Activated CD4-positive, alpha-beta T cell treated with anti-CD3 and anti-CD28 coated beads, Interleukin-2, amount 10 ng/mL, durations not matched to agents 7 days and 5 days (primary cell): Measurements from ENCODE around the gene TKFC. TPM values are rescaled to one million over a fixed set of nuclear protein-coding genes. Genes with fewer than 3 reads are reported as not detected.
A peak's percentile ranks its signal among the peaks of the same experiment; 100 is the strongest.

Experiments used
- CTCF ChIA-PET: fragments of 350-600 bp; sonication (Branson Sonifier 250); formaldehyde crosslinking; loops from one replicate; lab custom pipeline; 2021; ENCODE audit warnings: antibody characterized with exemption; lab: Charles Lee
- POLR2A ChIA-PET: fragments of 350-600 bp; sonication (Branson Sonifier 250); formaldehyde crosslinking; loops from one replicate; lab custom pipeline; 2021; ENCODE audit warnings: antibody characterized with exemption; lab: Charles Lee
- DNase-seq: peaks from one replicate; pipeline ENCODE4 v3.0.0-alpha.2; 2020
- H3K27ac Mint-ChIP-seq: one replicate; pipeline ENCODE4 v1.8.0; 2021; ENCODE audit warnings: mild to moderate bottlenecking, moderate library complexity, mixed read lengths
- H3K27me3 Mint-ChIP-seq: one replicate; pipeline ENCODE4 v1.8.0; 2021; ENCODE audit warnings: mixed read lengths
- H3K36me3 Mint-ChIP-seq: one replicate; pipeline ENCODE4 v1.8.0; 2021; ENCODE audit warnings: low read depth, mixed read lengths
- H3K4me1 Mint-ChIP-seq: one replicate; pipeline ENCODE4 v1.8.0; 2021; ENCODE audit warnings: mixed read lengths
- H3K4me3 Mint-ChIP-seq: one replicate; pipeline ENCODE4 v1.8.0; 2021; ENCODE audit warnings: mild to moderate bottlenecking, moderate library complexity, mixed read lengths
- H3K9me3 Mint-ChIP-seq: one replicate; pipeline ENCODE4 v1.8.0; 2021; ENCODE audit warnings: mixed read lengths
- total RNA-seq, 2 experiments: library from RNA; stranded (reverse); gene quantifications; one replicate each; pipeline ENCODE4 v1.2.3, GENCODE V29; 2021

Gene TKFC, protein sequence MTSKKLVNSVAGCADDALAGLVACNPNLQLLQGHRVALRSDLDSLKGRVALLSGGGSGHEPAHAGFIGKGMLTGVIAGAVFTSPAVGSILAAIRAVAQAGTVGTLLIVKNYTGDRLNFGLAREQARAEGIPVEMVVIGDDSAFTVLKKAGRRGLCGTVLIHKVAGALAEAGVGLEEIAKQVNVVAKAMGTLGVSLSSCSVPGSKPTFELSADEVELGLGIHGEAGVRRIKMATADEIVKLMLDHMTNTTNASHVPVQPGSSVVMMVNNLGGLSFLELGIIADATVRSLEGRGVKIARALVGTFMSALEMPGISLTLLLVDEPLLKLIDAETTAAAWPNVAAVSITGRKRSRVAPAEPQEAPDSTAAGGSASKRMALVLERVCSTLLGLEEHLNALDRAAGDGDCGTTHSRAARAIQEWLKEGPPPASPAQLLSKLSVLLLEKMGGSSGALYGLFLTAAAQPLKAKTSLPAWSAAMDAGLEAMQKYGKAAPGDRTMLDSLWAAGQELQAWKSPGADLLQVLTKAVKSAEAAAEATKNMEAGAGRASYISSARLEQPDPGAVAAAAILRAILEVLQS
- 10 to 100 TPM; 40.0 to 46.9 TPM for total RNA-seq

GRCh38 chr11:61332797-61333549, at the start of gene TKFC, which contains the start of gene DDB1:
TSS of gene TKFC (plus strand) at chr11:61333228. CDS start at chr11:61334729, 1,501 bp downstream.
TSS of gene DDB1 (minus strand) at chr11:61333105. CDS start at chr11:61332968, 137 bp downstream.
- H3K9me3 Mint-ChIP-seq: no peaks in the 10 kb centered on the region
- peaks cover 72% of the 10 kb centered on the region for H3K4me1 Mint-ChIP-seq
- H3K4me3 Mint-ChIP-seq: peak within 1 kb of the TSS; percentile 97
- H3K27ac Mint-ChIP-seq: peak within 1 kb of the TSS; percentile 99
- POLR2A ChIA-PET: interaction anchor here (1.2 kb wide), 1 partner anchor 29 kb away, joined by 5 read pairs; the partner anchor contains the start of gene TMEM138
- peaks cover 29% of the 10 kb centered on the region for H3K36me3 Mint-ChIP-seq
- CTCF ChIA-PET: interaction anchor here (1.2 to 4.6 kb wide), 8 partner anchors 15 to 102 kb away, joined by 3 to 88 read pairs (median 4); partner anchors contain the start of genes CYB561A3 and TMEM138
- no peaks in the 10 kb centered on the region for H3K27me3 Mint-ChIP-seq
- DNase-seq: peak; percentile 97

DNA sequence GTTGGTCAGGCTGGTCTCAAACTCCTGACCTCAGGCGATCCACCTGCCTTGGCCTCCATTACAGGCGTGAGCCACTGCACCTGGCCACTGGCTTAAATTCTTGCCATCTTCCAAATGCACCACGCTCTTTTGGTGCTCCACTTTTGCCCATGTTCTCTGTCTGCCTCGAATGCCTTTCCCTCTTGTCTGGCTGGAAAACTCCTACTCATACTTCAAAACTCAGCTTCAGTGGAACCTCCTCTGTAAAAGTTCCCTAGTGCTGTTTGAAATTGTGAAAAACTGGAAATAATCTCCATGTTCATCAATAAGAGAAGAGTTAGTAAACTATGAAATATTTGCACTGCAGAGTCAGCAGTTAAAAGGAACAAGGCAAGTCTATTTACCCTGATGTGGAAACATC, 49.4 kb upstream of the TKFC start:
- no peaks in the 10 kb centered on the region for H3K9me3 Mint-ChIP-seq
- no peak overlapping the region for H3K4me3 Mint-ChIP-seq
- H3K36me3 Mint-ChIP-seq: no peaks in the 10 kb centered on the region
- no peak for DNase-seq
- H3K27me3 Mint-ChIP-seq: no peaks in the 10 kb centered on the region
- POLR2A ChIA-PET: no interaction called here
- no peak overlapping the region for H3K27ac Mint-ChIP-seq
- no peaks in the 10 kb centered on the region for H3K4me1 Mint-ChIP-seq
- CTCF ChIA-PET: interaction anchor here (0.9 to 1.1 kb wide), 2 partner anchors 15 to 345 kb away, joined by 3 read pairs; no protein-coding TSS in a partner anchor

- H3K4me1 Mint-ChIP-seq: no peaks in the 10 kb centered on the region
- H3K36me3 Mint-ChIP-seq: no peaks in the 10 kb centered on the region
- no peak for DNase-seq
- CTCF ChIA-PET: interaction anchor here (1.4 kb wide), 1 partner anchor 11 kb away, joined by 3 read pairs; no protein-coding TSS in a partner anchor
- POLR2A ChIA-PET: no interaction called here
- peaks cover 3% of the 10 kb centered on the region for H3K27me3 Mint-ChIP-seq
- no peak overlapping the region for H3K4me3 Mint-ChIP-seq
- no peaks in the 10 kb centered on the region for H3K9me3 Mint-ChIP-seq
- no peak overlapping the region for H3K27ac Mint-ChIP-seq
Observed at GRCh38 chr11:61287338-61287977, 45.6 kb upstream of the TKFC start.

GRCh38 chr11:61290905-61291690, 41.9 kb upstream of the TKFC start:
- no peaks in the 10 kb centered on the region for H3K9me3 Mint-ChIP-seq
- no peak overlapping the region for H3K4me3 Mint-ChIP-seq

DNA sequence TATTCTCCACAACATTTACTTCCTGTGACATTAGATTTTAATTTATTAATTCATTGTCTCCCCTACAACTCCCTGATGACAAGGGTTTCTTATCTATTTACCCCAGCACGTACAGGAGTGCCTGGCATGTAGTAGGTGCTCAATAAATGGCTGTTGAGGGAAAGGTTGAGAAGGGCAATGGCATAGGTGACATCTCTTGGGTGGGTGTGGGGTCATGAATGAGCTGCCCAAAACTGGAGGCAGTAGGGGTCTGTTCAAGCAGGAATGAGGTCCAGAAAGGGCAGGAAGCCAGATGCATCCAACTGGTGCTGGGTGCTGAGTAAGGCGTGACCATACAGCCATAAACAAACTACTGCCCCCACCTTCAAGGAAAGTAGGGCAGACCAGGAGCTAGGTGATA, 40.7 kb upstream of the TKFC start:
- peaks cover 14% of the 10 kb centered on the region for H3K27me3 Mint-ChIP-seq
- H3K4me3 Mint-ChIP-seq: no peak overlapping the region
- peaks cover 5% of the 10 kb centered on the region for H3K36me3 Mint-ChIP-seq
- ChIA-PET POLR2A (no interaction called here), CTCF (no interaction called here)
- no peak for DNase-seq
- H3K4me1 Mint-ChIP-seq: peaks cover 19% of the 10 kb centered on the region
- H3K9me3 Mint-ChIP-seq: no peaks in the 10 kb centered on the region
- H3K27ac Mint-ChIP-seq: no peak overlapping the region

More at GRCh38 chr11:61290905-61291690, 41.9 kb upstream of the TKFC start:
- Mint-ChIP-seq H3K4me1 (peaks cover 13% of the 10 kb centered on the region), H3K27ac (no peak overlapping the region), H3K27me3 (peaks cover 14% of the 10 kb centered on the region), H3K36me3 (no peaks in the 10 kb centered on the region)
- ChIA-PET CTCF (interaction anchor here (1.0 kb wide), 1 partner anchor 36 kb away, joined by 3 read pairs; no protein-coding TSS in a partner anchor), POLR2A (no interaction called here)
- no peak for DNase-seq

- Mint-ChIP-seq H3K27ac (peak overlapping the region; percentile 36), H3K27me3 (peaks cover 14% of the 10 kb centered on the region), H3K4me3 (peak overlapping the region; percentile 70), H3K4me1 (peaks cover 36% of the 10 kb centered on the region), H3K9me3 (no peaks in the 10 kb centered on the region), H3K36me3 (peaks cover 18% of the 10 kb centered on the region)
- POLR2A ChIA-PET: no interaction called here
- CTCF ChIA-PET: interaction anchor here (0.8 to 2.0 kb wide), 6 partner anchors 12 to 322 kb away, joined by 3 to 8 read pairs (median 4); partner anchors contain the start of gene CD6
- peak; percentile 17 for DNase-seq
Observed at GRCh38 chr11:61293867-61294716, 38.9 kb upstream of the TKFC start.

DNA sequence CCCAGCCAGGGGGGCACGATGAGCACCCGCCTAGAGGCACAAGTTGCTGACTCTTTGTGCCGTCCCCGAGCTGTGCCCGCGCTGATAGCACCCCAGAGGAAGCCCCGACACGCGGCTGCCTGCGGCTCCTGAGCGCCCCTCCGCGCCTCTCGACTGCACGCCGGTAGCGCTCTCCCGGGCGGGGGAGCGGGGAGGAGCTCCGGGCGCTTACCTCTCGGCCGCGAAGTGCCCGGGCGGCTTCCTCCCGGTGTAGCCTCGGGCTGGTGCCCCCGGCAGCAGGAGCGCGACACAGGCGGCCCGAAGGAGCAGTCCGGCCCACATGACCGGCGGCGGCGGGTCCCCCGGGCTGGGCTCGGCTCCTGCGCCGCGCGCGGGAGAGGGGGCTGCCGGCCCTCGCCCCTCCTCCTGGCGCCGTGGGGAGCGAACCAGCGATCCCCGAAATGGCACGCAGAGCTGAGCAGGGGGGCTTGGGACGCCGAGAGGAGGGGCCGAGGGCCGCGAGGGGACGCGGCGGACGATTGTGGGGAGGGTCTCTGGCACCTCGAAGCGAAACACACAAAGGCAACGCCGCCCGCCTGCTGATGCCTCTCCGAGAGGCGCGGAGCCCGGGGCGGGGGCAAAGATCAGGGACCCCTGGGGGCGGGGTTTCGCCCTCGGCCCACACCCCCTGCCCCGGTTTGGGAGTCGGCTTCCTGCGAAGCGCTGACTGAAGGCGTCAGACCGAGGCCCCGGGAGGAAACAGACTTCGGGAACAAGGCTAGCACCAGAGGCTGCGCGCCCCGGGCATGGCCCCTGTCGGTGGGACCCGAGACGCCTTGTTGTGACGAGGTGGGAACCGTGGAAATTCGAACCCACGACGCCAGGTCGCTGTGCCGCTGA, 38.1 kb upstream of the TKFC start, which contains the start of gene VWCE:
TSS of gene VWCE (minus strand) at position 600 of the 879 bp plus-strand sequence. CDS start at position 321, 279 bp downstream.
- no peaks in the 10 kb centered on the region for H3K9me3 Mint-ChIP-seq
- no peak within 1 kb of the TSS for H3K27ac Mint-ChIP-seq
- peak within 1 kb of the TSS; percentile 70 for H3K4me3 Mint-ChIP-seq
- peak; percentile 70 for DNase-seq
- H3K27me3 Mint-ChIP-seq: peaks cover 14% of the 10 kb centered on the region
- POLR2A ChIA-PET: no interaction called here
- H3K36me3 Mint-ChIP-seq: peaks cover 23% of the 10 kb centered on the region
- peaks cover 37% of the 10 kb centered on the region for H3K4me1 Mint-ChIP-seq
- CTCF ChIA-PET: interaction anchor here (0.6 to 2.0 kb wide), 5 partner anchors 13 to 323 kb away, joined by 3 to 8 read pairs (median 4); partner anchors contain the start of gene CD6

DNA sequence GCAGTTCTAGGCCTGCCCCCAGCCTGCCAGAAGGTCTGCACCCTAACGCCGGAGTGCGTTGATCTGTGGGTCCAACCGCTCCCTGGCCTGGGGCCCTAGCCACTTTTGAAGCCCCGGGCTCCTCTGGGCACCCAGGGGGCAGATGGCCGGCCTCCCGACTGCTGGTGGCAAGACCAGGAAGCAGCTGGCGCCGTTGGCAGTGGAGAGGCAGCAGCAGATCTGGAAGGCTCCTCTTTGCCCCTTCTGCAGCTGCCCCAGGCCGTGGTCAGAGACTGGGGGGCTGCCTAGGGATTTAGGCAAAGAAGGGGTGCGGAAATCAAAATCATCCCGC, 37.5 kb upstream of the TKFC start:
- Mint-ChIP-seq H3K4me3 (peak overlapping the region; percentile 50), H3K27me3 (peaks cover 14% of the 10 kb centered on the region), H3K36me3 (peaks cover 29% of the 10 kb centered on the region), H3K27ac (no peak overlapping the region), H3K4me1 (peaks cover 39% of the 10 kb centered on the region), H3K9me3 (no peaks in the 10 kb centered on the region)
- CTCF ChIA-PET: interaction anchor here (2.0 kb wide), 1 partner anchor 18 kb away, joined by 8 read pairs; no protein-coding TSS in a partner anchor
- POLR2A ChIA-PET: no interaction called here
- no peak for DNase-seq

GRCh38 chr11:61297341-61297740, 35.7 kb upstream of the TKFC start:
- POLR2A ChIA-PET: no interaction called here
- H3K27me3 Mint-ChIP-seq: peaks cover 12% of the 10 kb centered on the region
- H3K9me3 Mint-ChIP-seq: no peaks in the 10 kb centered on the region
- peaks cover 39% of the 10 kb centered on the region for H3K4me1 Mint-ChIP-seq
- no peak for DNase-seq
- H3K27ac Mint-ChIP-seq: no peak overlapping the region
- peaks cover 46% of the 10 kb centered on the region for H3K36me3 Mint-ChIP-seq
- CTCF ChIA-PET: interaction anchor here (1.9 kb wide), 1 partner anchor 39 kb away, joined by 5 read pairs; no protein-coding TSS in a partner anchor
- H3K4me3 Mint-ChIP-seq: no peak overlapping the region

DNA sequence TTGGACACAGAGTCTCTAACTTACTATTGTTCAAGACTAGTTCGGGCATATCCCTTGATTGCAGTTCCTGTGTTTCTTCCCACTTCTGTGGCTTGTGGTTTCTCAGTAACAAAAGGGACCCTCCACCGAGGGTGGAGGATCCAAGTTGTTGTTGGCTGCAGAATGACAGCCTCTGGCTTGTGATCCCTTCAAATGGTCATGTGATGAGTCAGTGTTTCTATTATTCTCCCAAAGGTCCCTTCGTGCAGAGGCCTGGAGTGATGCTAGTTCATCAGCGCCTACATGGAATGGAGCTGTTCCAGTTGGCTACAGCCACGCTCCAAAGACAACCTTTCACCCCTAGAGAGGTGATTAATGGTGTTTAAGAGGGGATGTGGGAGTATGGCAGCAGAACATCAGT, 35.3 kb upstream of the TKFC start:
- Mint-ChIP-seq H3K4me1 (peaks cover 39% of the 10 kb centered on the region), H3K27ac (no peak overlapping the region), H3K9me3 (no peaks in the 10 kb centered on the region), H3K36me3 (peaks cover 48% of the 10 kb centered on the region), H3K4me3 (no peak overlapping the region), H3K27me3 (peaks cover 8% of the 10 kb centered on the region)
- CTCF ChIA-PET: interaction anchor here (1.3 to 1.9 kb wide), 2 partner anchors 9 to 39 kb away, joined by 3 to 5 read pairs; no protein-coding TSS in a partner anchor
- POLR2A ChIA-PET: no interaction called here
- no peak for DNase-seq
